Skeletal muscle satellite cell (primary cell): Measurements from ENCODE around the gene SIRPD.

ENCODE experiments used
- H3K27me3 ChIP-seq: 2 replicates; pipeline ENCODE4 v1.7.0; 2013; ENCODE audit warnings: low read length; ENCODE audit not compliant: control insufficient read depth, insufficient read depth
- H3K36me3 ChIP-seq: 2 replicates; pipeline ENCODE4 v1.7.0; 2013; ENCODE audit warnings: mild to moderate bottlenecking, control low read depth, low read length; ENCODE audit not compliant: insufficient read depth
- H3K4me1 ChIP-seq: 2 replicates; pipeline ENCODE4 v1.7.0; 2013; ENCODE audit warnings: low read length; ENCODE audit not compliant: control insufficient read depth, insufficient read depth
- H3K4me2 ChIP-seq: 2 replicates; pipeline ENCODE4 v1.7.0; 2013; ENCODE audit warnings: mild to moderate bottlenecking, low read length
- H3K4me3 ChIP-seq: 2 replicates; pipeline ENCODE4 v1.7.0; 2013; ENCODE audit warnings: low read length
- H3K9ac ChIP-seq: 2 replicates; pipeline ENCODE4 v1.7.0; 2013; ENCODE audit warnings: mild to moderate bottlenecking, low read depth, low read length, moderate library complexity
- H3K9me3 ChIP-seq: replicated peaks from 2 replicates; pipeline ENCODE4 v1.7.0; 2013; ENCODE audit warnings: mild to moderate bottlenecking, control low read depth, low read length

SIRPD gene

DNA sequence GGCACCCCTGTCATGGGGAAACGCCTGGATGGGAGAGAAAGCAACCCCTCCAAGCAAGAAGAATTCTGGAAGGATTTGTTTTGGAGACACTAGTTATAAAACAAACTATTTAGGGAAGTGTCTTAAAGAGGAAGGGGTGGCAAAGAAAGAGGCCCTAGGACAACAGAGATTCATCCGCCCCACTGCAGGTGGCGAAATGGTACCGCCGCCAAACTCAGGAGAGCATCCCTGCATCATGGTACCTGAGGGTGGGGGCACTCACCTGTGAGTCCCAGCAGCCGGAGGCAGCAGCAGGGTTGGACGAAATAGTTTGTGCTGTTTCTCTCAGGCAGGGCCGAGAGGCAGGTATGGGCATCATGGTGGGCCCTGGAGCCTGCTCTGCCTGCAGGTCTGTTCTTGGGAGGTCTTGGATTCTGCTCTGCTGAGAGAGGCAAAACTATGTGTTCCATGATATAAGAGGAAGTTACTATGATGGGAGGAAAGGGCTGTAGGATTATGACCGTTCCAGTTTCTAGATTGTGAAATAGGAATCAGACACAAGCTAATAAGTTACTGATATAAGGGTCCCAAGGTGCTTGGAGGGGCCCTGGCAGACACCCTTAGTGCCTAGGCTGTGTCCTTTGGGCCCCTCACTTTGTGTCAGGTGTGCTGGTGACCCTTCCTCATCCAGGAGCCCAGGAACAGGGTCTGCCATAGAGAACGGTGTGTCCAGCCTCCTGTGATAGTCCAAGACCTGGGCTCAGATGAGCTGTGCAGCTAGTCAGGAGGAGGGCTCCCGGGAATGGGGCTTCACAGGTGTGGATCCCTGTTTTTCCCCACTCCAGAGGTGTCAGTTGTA is 20.4 kb downstream of the SIRPD start:
- H3K9me3 ChIP-seq, result no peaks in the 10 kb centered on the region
- no peak overlapping the region for H3K4me2 ChIP-seq
- no peaks in the 10 kb centered on the region for H3K36me3 ChIP-seq
- H3K27me3 ChIP-seq, result peaks cover 30% of the 10 kb centered on the region
- H3K9ac ChIP-seq, result no peak overlapping the region
- no peak overlapping the region for H3K4me3 ChIP-seq
- H3K4me1 ChIP-seq, result no peaks in the 10 kb centered on the region

- H3K27me3 ChIP-seq, result peaks cover 30% of the 10 kb centered on the region
Observed at GRCh38 chr20:1535420-1536175, 21.9 kb downstream of the SIRPD start.

DNA sequence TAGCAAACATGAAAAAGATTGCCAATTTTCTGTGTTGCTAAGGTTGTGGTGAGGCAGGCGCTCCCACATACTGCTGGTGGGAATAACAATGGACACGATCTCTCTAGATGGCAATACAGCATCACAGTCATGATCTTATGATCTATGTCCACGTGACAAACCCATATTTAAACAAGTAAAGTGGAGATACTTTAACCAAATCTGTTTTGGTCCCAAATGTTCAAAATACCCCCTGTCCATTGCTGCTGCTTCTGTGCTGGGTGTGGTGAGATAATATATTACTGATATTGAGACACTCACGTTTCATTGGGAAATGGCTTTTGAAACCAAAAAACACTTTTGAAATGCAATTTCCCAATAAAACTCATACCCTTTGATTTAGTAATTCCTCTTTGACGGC is 23.0 kb downstream of the SIRPD start:
- Histone ChIP-seq H3K36me3 (no peaks in the 10 kb centered on the region), H3K9ac (no peak overlapping the region), H3K9me3 (no peaks in the 10 kb centered on the region), H3K4me3 (no peak overlapping the region), H3K27me3 (peaks cover 30% of the 10 kb centered on the region), H3K4me2 (no peak overlapping the region), H3K4me1 (no peaks in the 10 kb centered on the region)

More at GRCh38 chr20:1535420-1536175, 21.9 kb downstream of the SIRPD start:
- no peaks in the 10 kb centered on the region for H3K4me1 ChIP-seq
- no peaks in the 10 kb centered on the region for H3K36me3 ChIP-seq
- no peak overlapping the region for H3K4me3 ChIP-seq
- H3K4me2 ChIP-seq, result no peak overlapping the region
- no peaks in the 10 kb centered on the region for H3K9me3 ChIP-seq
- H3K9ac ChIP-seq, result no peak overlapping the region

- Histone ChIP-seq H3K4me1 (no peaks in the 10 kb centered on the region), H3K9ac (no peak overlapping the region), H3K36me3 (no peaks in the 10 kb centered on the region), H3K9me3 (no peaks in the 10 kb centered on the region), H3K4me3 (no peak overlapping the region), H3K4me2 (no peak overlapping the region), H3K27me3 (peaks cover 30% of the 10 kb centered on the region)
Observed at GRCh38 chr20:1533059-1533458, 24.4 kb downstream of the SIRPD start.

DNA sequence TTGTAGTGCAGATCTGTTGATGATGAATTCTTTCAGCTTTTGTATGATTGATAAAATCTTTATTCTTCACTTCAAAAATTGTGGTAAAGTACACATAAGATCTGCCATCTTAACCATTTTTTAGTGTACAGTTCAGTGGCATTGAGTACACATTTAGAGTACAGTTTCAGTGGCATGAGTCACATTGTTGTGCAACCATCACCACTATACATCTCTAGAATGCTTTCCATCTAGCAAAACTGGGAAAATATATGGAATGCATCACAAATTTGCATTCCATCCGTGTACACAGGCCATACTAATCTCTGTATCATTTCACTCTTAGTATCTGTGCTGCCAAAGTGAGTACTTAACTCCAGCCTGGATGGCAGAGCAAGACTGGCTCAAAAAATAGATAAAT is 28.7 kb downstream of the SIRPD start:
- Histone ChIP-seq H3K9me3 (no peaks in the 10 kb centered on the region), H3K9ac (no peak overlapping the region), H3K4me2 (no peak overlapping the region), H3K4me1 (no peaks in the 10 kb centered on the region), H3K4me3 (no peak overlapping the region), H3K36me3 (no peaks in the 10 kb centered on the region), H3K27me3 (peaks cover 7% of the 10 kb centered on the region)

GRCh38 chr20:1527923-1528322 is 29.6 kb downstream of the SIRPD start:
- Histone ChIP-seq H3K9ac (no peak overlapping the region), H3K36me3 (no peaks in the 10 kb centered on the region), H3K4me1 (no peaks in the 10 kb centered on the region), H3K27me3 (no peaks in the 10 kb centered on the region), H3K4me3 (no peak overlapping the region), H3K9me3 (no peaks in the 10 kb centered on the region), H3K4me2 (no peak overlapping the region)

GRCh38 chr20:1526896-1527295 is 30.6 kb downstream of the SIRPD start:
- no peak overlapping the region for H3K4me2 ChIP-seq
- no peaks in the 10 kb centered on the region for H3K4me1 ChIP-seq
- peaks cover 3% of the 10 kb centered on the region for H3K27me3 ChIP-seq
- H3K4me3 ChIP-seq, result no peak overlapping the region
- no peak overlapping the region for H3K9ac ChIP-seq
- H3K9me3 ChIP-seq, result no peaks in the 10 kb centered on the region
- no peaks in the 10 kb centered on the region for H3K36me3 ChIP-seq

DNA sequence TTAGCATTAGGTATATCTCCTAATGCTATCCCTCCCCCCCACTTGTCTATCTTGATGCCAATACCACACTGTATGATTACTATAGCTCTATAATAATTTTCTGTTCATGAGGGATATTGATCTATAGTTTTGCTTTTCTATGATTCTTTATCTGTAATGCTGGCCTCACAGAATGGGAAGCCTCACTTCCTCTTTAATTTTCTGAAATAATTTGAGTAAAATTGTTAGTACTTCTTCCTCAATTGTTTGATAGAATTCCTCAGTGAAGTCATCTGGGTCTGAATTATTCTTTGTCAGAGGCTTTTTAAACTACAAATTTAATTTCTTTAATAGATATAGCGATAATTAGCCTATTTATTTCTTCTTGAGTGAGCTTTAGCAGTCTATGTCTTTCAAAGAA is 31.2 kb downstream of the SIRPD start:
- no peak overlapping the region for H3K4me2 ChIP-seq
- no peaks in the 10 kb centered on the region for H3K36me3 ChIP-seq
- H3K27me3 ChIP-seq, result peaks cover 9% of the 10 kb centered on the region
- H3K9ac ChIP-seq, result no peak overlapping the region
- H3K4me1 ChIP-seq, result no peaks in the 10 kb centered on the region
- H3K9me3 ChIP-seq, result no peaks in the 10 kb centered on the region
- no peak overlapping the region for H3K4me3 ChIP-seq

GRCh38 chr20:1524004-1524403 is 33.5 kb downstream of the SIRPD start:
- H3K4me3 ChIP-seq, result no peak overlapping the region
- H3K36me3 ChIP-seq, result no peaks in the 10 kb centered on the region
- no peak overlapping the region for H3K4me2 ChIP-seq
- no peaks in the 10 kb centered on the region for H3K4me1 ChIP-seq
- no peak overlapping the region for H3K9ac ChIP-seq
- H3K27me3 ChIP-seq, result peaks cover 27% of the 10 kb centered on the region
- H3K9me3 ChIP-seq, result no peaks in the 10 kb centered on the region

GRCh38 chr20:1517010-1517409 is 40.5 kb downstream of the SIRPD start:
- H3K9me3 ChIP-seq, result no peaks in the 10 kb centered on the region
- H3K27me3 ChIP-seq, result peaks cover 53% of the 10 kb centered on the region
- no peak overlapping the region for H3K4me2 ChIP-seq
- no peaks in the 10 kb centered on the region for H3K4me1 ChIP-seq
- no peak overlapping the region for H3K4me3 ChIP-seq
- no peaks in the 10 kb centered on the region for H3K36me3 ChIP-seq
- no peak overlapping the region for H3K9ac ChIP-seq

GRCh38 chr20:1513801-1514200 is 43.7 kb downstream of the SIRPD start:
- no peak overlapping the region for H3K4me2 ChIP-seq
- H3K9me3 ChIP-seq, result no peaks in the 10 kb centered on the region
- H3K4me1 ChIP-seq, result no peaks in the 10 kb centered on the region
- H3K27me3 ChIP-seq, result peaks cover 50% of the 10 kb centered on the region
- no peaks in the 10 kb centered on the region for H3K36me3 ChIP-seq
- H3K4me3 ChIP-seq, result no peak overlapping the region
- H3K9ac ChIP-seq, result no peak overlapping the region
